ENCODE results near the gene ZNF341. TPM values are rescaled to one million over a fixed set of nuclear protein-coding genes. Genes with fewer than 3 reads are reported as not detected.

Gene ZNF341
- total and polyA plus RNA-seq, 9 of the 15 experiments (the other 6 are each of a cell fraction or from before 2014, with no cell fraction given) = 0.08 to 2.6 (median 1.0) TPM

- TF ChIP-seq HMGXB4 (CRISPR knock-in tag; IDR thresholded peaks at IDR 0.05) (no peak), BCL6 (CRISPR knock-in tag; IDR thresholded peaks at IDR 0.05) (no peak), ZKSCAN3 (CRISPR knock-in tag; IDR thresholded peaks at IDR 0.05) (no peak), PURB (CRISPR knock-in tag; IDR thresholded peaks at IDR 0.05; ENCODE audit: low read depth) (no peak), GMEB1 (CRISPR knock-in tag; IDR thresholded peaks at IDR 0.05) (no peak), MECOM (CRISPR knock-in tag; IDR thresholded peaks at IDR 0.05) (no peak), ZNF655 (CRISPR knock-in tag; IDR thresholded peaks at IDR 0.05) (no peak), PBX2 (CRISPR knock-in tag; IDR thresholded peaks at IDR 0.05; ENCODE audit: low read depth) (no peak), PBX2 (tag; conservative IDR thresholded peaks at IDR 0.05; ENCODE audit: low read depth) (no peak), RFX7 (CRISPR knock-in tag; IDR thresholded peaks at IDR 0.05) (no peak), RUNX1 (IDR thresholded peaks at IDR 0.05; ENCODE audit: low read depth) (no peak)
These were observed 78.5 kb downstream of the ZNF341 start (continued) for GRCh38 chr20:33810259-33810658.

Measured in K562 (cell line).